Right renal pelvis (tissue), 4 donors: ENCODE measurements around the gene ZNF800. TPM values are rescaled to one million over a fixed set of nuclear protein-coding genes. Genes with fewer than 3 reads are reported as not detected.

Source experiments
- DNase-seq, 4 donors: peaks; one replicate each; pipeline ENCODE4 v3.0.0-alpha.2; 2013; ENCODE audit warnings: low read depth in 4 of 4, low spot score in 3 of 4, missing footprints in 1 of 4
- polyA plus RNA-seq, 4 donors: library from polyadenylated mRNA; unstranded; fragments of 120-200 nt; gene quantifications; one replicate each; pipeline ENCODE4 v1.2.1, GENCODE V29; 2013; ENCODE audit not compliant: insufficient read length in 4 of 4

ZNF800 gene
- polyA plus RNA-seq, 4 donors: 18.6 to 25.2 (median 22.6) TPM

GRCh38 chr7:127353897-127354296 lies 38.6 kb downstream of the ZNF800 start:
- DNase-seq: no peak

- no peak for DNase-seq
Observed at GRCh38 chr7:127350586-127350985, 41.9 kb downstream of the ZNF800 start.

- no peak for DNase-seq
Observed at GRCh38 chr7:127349881-127350280, 42.6 kb downstream of the ZNF800 start.

- DNase-seq: no peak
Observed at GRCh38 chr7:127348247-127348631, 44.3 kb downstream of the ZNF800 start.

- DNase-seq: peak; percentile 35 to 58 (median 42)
Observed at GRCh38 chr7:127347567-127348246, 44.8 kb downstream of the ZNF800 start.

GRCh38 chr7:127346575-127347256 lies 45.8 kb downstream of the ZNF800 start:
- DNase-seq: no peak

GRCh38 chr7:127342596-127342995 lies 49.9 kb downstream of the ZNF800 start:
- DNase-seq: no peak

- no peak for DNase-seq
Observed at GRCh38 chr7:127338122-127338521, 54.4 kb downstream of the ZNF800 start.

GRCh38 chr7:127337581-127337980 lies 54.9 kb downstream of the ZNF800 start:
- DNase-seq: no peak

- no peak for DNase-seq
Observed at GRCh38 chr7:127336458-127336857, 56.0 kb downstream of the ZNF800 start.

- DNase-seq: no peak
Observed at GRCh38 chr7:127332880-127333279, 59.6 kb downstream of the ZNF800 start.

GRCh38 chr7:127330070-127330469 lies 62.4 kb downstream of the ZNF800 start:
- no peak for DNase-seq

GRCh38 chr7:127322832-127323493 lies 69.5 kb downstream of the ZNF800 start:
- no peak for DNase-seq

- DNase-seq: no peak
Observed at GRCh38 chr7:127322351-127322750, 70.2 kb downstream of the ZNF800 start.

- DNase-seq: no peak
Observed at GRCh38 chr7:127320974-127321373, 71.5 kb downstream of the ZNF800 start.

Other genes with a start within 250 kb of the ZNF800 start
- gene GRM8, start 139.8 kb downstream of the ZNF800 start, polyA plus RNA-seq: 10 to 100 TPM in 1 of 4 donors, 1 to 10 TPM in 3; 7.0 to 10.0 (median 8.9) TPM
- 10 to 100 TPM; 14.9 to 15.7 (median 15.2) TPM for gene GCC1, start 192.9 kb upstream of the ZNF800 start, polyA plus RNA-seq
- gene ARF5, start 195.7 kb upstream of the ZNF800 start, polyA plus RNA-seq: 100 to 1,000 TPM; 184 to 239 (median 190) TPM
- under 1 TPM in 3 of 4 donors, not detected in 1; 0.14 to 0.39 (median 0.19) TPM for gene FSCN3, start 201.0 kb upstream of the ZNF800 start, polyA plus RNA-seq
- gene PAX4, start 225.4 kb upstream of the ZNF800 start, polyA plus RNA-seq: not detected